DND-41 (cell line): Measurements from ENCODE around the gene XPNPEP1.

Experiments
- EZH2 ChIP-seq: IDR thresholded peaks from 3 replicates; pipeline ENCODE4 v1.6.1; 2012; ENCODE audit warnings: borderline replicate concordance, low read depth, mild to moderate bottlenecking, moderate library complexity, low read length, inconsistent platforms; ENCODE audit not compliant: severe bottlenecking
- TF ChIP-seq, protein P1 (sequence below): IDR thresholded peaks from 2 replicates; pipeline ENCODE4 v1.5.1; 2012; ENCODE audit warnings: borderline replicate concordance, low read length, moderate library complexity, mild to moderate bottlenecking; ENCODE audit not compliant: poor library complexity, severe bottlenecking; ENCODE audit errors: extremely low read depth

DNA sequence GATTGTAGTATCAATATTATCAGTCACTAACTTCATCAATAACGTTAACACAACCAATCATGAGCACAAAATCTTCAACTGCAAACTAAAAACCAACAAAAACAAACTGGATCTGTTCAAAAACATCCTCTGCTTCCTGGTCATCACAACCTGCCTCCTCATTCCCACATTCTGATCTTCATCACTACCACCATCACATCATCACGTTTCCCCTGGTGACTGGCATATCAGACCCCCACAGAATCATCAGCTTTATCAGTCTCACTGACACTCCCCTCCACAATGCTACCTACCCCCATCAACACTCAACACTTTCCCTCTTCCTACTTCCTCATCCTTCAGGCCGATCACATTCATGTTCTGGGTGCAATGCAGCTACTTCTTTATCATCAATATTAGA lies 11.4 kb downstream of the XPNPEP1 start:
- TF ChIP-seq, protein P1, sequence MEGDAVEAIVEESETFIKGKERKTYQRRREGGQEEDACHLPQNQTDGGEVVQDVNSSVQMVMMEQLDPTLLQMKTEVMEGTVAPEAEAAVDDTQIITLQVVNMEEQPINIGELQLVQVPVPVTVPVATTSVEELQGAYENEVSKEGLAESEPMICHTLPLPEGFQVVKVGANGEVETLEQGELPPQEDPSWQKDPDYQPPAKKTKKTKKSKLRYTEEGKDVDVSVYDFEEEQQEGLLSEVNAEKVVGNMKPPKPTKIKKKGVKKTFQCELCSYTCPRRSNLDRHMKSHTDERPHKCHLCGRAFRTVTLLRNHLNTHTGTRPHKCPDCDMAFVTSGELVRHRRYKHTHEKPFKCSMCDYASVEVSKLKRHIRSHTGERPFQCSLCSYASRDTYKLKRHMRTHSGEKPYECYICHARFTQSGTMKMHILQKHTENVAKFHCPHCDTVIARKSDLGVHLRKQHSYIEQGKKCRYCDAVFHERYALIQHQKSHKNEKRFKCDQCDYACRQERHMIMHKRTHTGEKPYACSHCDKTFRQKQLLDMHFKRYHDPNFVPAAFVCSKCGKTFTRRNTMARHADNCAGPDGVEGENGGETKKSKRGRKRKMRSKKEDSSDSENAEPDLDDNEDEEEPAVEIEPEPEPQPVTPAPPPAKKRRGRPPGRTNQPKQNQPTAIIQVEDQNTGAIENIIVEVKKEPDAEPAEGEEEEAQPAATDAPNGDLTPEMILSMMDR, result no peak
- no peak for TF ChIP-seq EZH2
